ENCODE results near the gene LIMK1.

The LIMK1 gene

GRCh38 chr7:74064696-74065095 is 18.9 kb upstream of the LIMK1 start:
- H3K4me1 ChIP-seq (ENCODE audit: low read length), result no peaks in the 10 kb centered on the region
- H3K9me2 ChIP-seq (replicated peaks; ENCODE audit: insufficient read depth, low read length), result no peaks in the 10 kb centered on the region
- H3K79me2 ChIP-seq (ENCODE audit: low read length), result no peaks in the 10 kb centered on the region
- no peak overlapping the region for H3K4me3 ChIP-seq (ENCODE audit: low read length)
- peaks cover 7% of the 10 kb centered on the region; the same call in 1 of the 2 replicates for H3K27me3 ChIP-seq (replicated peaks; ENCODE audit: insufficient read depth, low read length)
- no peak overlapping the region for H2AFZ ChIP-seq (ENCODE audit: low read length)
- no peak overlapping the region for H3K4me2 ChIP-seq (ENCODE audit: low read depth, low read length)
- no peak for DNase-seq
- no peak for TF ChIP-seq EZH2 (optimal IDR thresholded peaks at IDR 0.05; ENCODE audit: low read depth, low read length)
- TF ChIP-seq EZH2phosphoT487 (IDR thresholded peaks at IDR 0.05; ENCODE audit: low read length), result no peak
- TF ChIP-seq CTCF (IDR thresholded peaks at IDR 0.05; ENCODE audit: low read length), result no peak
- H3K9me3 ChIP-seq (replicated peaks; ENCODE audit: insufficient read depth, low read length), result no peaks in the 10 kb centered on the region
- no peaks in the 10 kb centered on the region for H3F3A ChIP-seq (ENCODE audit: insufficient read depth, low read length)
- no peaks in the 10 kb centered on the region for H3K36me3 ChIP-seq (replicated peaks; ENCODE audit: insufficient read depth, low read length)
- no peaks in the 10 kb centered on the region for H4K20me1 ChIP-seq (ENCODE audit: insufficient read depth, low read length)
- no peak overlapping the region for H3K27ac ChIP-seq (ENCODE audit: low read length)
- H3K9ac ChIP-seq (ENCODE audit: low read length), result no peak overlapping the region

GRCh38 chr7:74066626-74067025 is 17.0 kb upstream of the LIMK1 start:
- H3K79me2 ChIP-seq (ENCODE audit: low read length), result no peaks in the 10 kb centered on the region
- no peaks in the 10 kb centered on the region for H3F3A ChIP-seq (ENCODE audit: insufficient read depth, low read length)
- H3K9me3 ChIP-seq (replicated peaks; ENCODE audit: insufficient read depth, low read length), result no peaks in the 10 kb centered on the region
- no peaks in the 10 kb centered on the region for H3K4me1 ChIP-seq (ENCODE audit: low read length)
- no peak overlapping the region for H3K4me2 ChIP-seq (ENCODE audit: low read depth, low read length)
- H3K4me3 ChIP-seq (ENCODE audit: low read length), result no peak overlapping the region
- H3K27ac ChIP-seq (ENCODE audit: low read length), result no peak overlapping the region
- no peaks in the 10 kb centered on the region for H3K9me2 ChIP-seq (replicated peaks; ENCODE audit: insufficient read depth, low read length)
- DNase-seq, result no peak
- no peaks in the 10 kb centered on the region for H3K36me3 ChIP-seq (replicated peaks; ENCODE audit: insufficient read depth, low read length)
- no peak overlapping the region for H2AFZ ChIP-seq (ENCODE audit: low read length)
- TF ChIP-seq CTCF (IDR thresholded peaks at IDR 0.05; ENCODE audit: low read length) (no peak), EZH2phosphoT487 (IDR thresholded peaks at IDR 0.05; ENCODE audit: low read length) (no peak), EZH2 (optimal IDR thresholded peaks at IDR 0.05; ENCODE audit: low read depth, low read length) (no peak)
- no peaks in the 10 kb centered on the region for H3K27me3 ChIP-seq (replicated peaks; ENCODE audit: insufficient read depth, low read length)
- H4K20me1 ChIP-seq (ENCODE audit: insufficient read depth, low read length), result no peaks in the 10 kb centered on the region
- no peak overlapping the region for H3K9ac ChIP-seq (ENCODE audit: low read length)

- Histone ChIP-seq H3K27me3 (replicated peaks; ENCODE audit: insufficient read depth, low read length) (no peaks in the 10 kb centered on the region), H3K27ac (ENCODE audit: low read length) (no peak overlapping the region), H2AFZ (ENCODE audit: low read length) (no peak overlapping the region), H3K9me2 (replicated peaks; ENCODE audit: insufficient read depth, low read length) (no peaks in the 10 kb centered on the region), H3K9me3 (replicated peaks; ENCODE audit: insufficient read depth, low read length) (no peaks in the 10 kb centered on the region), H4K20me1 (ENCODE audit: insufficient read depth, low read length) (no peaks in the 10 kb centered on the region), H3K9ac (ENCODE audit: low read length) (no peak overlapping the region), H3K36me3 (replicated peaks; ENCODE audit: insufficient read depth, low read length) (no peaks in the 10 kb centered on the region), H3K4me1 (ENCODE audit: low read length) (no peaks in the 10 kb centered on the region), H3K4me2 (ENCODE audit: low read depth, low read length) (no peak overlapping the region), H3F3A (ENCODE audit: insufficient read depth, low read length) (no peaks in the 10 kb centered on the region), H3K79me2 (ENCODE audit: low read length) (no peaks in the 10 kb centered on the region), H3K4me3 (ENCODE audit: low read length) (no peak overlapping the region)
- DNase-seq, result no peak
- TF ChIP-seq CTCF (IDR thresholded peaks at IDR 0.05; ENCODE audit: low read length) (no peak), EZH2 (optimal IDR thresholded peaks at IDR 0.05; ENCODE audit: low read depth, low read length) (no peak), EZH2phosphoT487 (IDR thresholded peaks at IDR 0.05; ENCODE audit: low read length) (no peak)
Observed at GRCh38 chr7:74068378-74069085, 15.1 kb upstream of the LIMK1 start.
